Epithelial cell of proximal tubule (primary cell): ENCODE data around the gene SOX8. TPM values are rescaled to one million over a fixed set of nuclear protein-coding genes. Genes with fewer than 3 reads are reported as not detected.

Source experiments
- DNase-seq: peaks from one replicate; pipeline ENCODE4 v3.0.0-alpha.2; 2011; ENCODE audit warnings: low read depth
- H3K4me3 ChIP-seq: 2 replicates; pipeline ENCODE4 v1.5.1; 2011; ENCODE audit warnings: low read depth, mild to moderate bottlenecking, low read length
- total RNA-seq: library from RNA; depleted of rRNA; stranded (reverse); fragments of >200 nt; gene quantifications from 2 replicates; pipeline ENCODE4 v1.2.3, GENCODE V29; 2015
- TF ChIP-seq, protein P1 (sequence below): conservative IDR thresholded peaks from 2 replicates; pipeline ENCODE4 v1.5.1; 2012; ENCODE audit warnings: low read depth, mild to moderate bottlenecking, low read length

SOX8 gene
- total RNA-seq, 1 donor from 2014 or later, result not detected

DNA sequence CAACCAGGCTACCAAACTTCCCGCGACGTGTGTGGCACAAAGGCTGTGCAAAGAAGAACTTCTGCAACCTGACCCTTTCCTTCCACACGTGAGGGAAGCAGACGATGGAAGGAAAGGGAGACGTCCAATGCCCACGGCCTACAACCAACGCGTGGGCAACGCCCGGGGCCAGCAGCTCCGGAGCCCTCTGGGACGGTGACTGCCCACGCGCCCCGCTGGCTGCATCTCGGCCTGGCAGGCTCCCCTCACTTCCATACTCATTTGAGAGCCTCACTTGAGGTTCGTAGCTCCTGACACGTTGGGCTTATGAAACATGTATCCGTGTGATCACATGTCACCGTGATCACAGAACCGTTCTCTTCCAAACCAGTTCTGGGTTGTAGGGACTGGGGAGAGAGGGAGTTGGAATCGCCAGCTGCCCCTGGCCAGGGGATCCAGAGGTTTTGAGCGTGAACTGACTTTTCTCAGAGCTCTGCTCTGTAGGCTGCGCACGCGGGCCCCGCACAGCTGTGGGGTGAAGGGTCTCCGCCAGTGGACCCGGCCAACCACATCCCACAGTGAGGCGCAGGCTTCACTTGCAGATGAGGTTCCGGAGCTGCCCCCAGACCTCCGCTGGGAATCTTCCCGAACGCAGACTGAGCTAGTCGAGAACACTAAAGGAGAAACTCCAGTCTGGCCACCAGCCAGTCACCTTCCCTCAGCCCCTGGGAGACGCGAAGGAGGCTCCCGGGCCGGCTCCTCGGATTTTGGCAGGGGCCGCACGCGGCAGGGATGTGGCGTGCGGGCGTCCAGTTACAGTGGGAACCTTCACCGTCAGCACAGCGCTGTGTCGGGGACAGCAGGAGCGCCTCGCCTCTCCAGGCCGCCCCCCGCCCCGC is 11.8 kb upstream of the SOX8 start:
- TF ChIP-seq, protein P1, sequence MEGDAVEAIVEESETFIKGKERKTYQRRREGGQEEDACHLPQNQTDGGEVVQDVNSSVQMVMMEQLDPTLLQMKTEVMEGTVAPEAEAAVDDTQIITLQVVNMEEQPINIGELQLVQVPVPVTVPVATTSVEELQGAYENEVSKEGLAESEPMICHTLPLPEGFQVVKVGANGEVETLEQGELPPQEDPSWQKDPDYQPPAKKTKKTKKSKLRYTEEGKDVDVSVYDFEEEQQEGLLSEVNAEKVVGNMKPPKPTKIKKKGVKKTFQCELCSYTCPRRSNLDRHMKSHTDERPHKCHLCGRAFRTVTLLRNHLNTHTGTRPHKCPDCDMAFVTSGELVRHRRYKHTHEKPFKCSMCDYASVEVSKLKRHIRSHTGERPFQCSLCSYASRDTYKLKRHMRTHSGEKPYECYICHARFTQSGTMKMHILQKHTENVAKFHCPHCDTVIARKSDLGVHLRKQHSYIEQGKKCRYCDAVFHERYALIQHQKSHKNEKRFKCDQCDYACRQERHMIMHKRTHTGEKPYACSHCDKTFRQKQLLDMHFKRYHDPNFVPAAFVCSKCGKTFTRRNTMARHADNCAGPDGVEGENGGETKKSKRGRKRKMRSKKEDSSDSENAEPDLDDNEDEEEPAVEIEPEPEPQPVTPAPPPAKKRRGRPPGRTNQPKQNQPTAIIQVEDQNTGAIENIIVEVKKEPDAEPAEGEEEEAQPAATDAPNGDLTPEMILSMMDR, result no peak
- DNase-seq, result no peak

DNA sequence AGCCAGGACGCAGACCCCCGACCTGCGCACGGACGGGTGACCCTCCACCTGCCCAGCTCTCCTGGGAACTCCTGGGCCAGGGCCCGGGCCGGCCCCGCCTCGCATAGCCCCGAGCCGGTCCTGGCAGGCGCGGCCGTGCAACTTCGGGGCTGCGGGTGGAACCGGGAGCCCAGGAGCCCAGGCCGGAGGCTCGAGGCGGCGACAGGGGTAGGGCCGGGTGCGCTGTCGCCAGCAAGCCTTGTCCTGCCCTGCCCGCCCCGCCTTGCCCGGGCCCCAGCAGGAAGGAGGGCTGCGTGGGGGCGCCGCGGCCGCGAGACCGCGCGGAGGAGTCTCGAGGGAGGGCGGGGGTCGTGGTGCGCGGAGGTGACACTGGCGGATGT is 11.2 kb upstream of the SOX8 start:
- TF ChIP-seq, protein P1, result no peak
- DNase-seq, result no peak
- H3K4me3 ChIP-seq, result peak overlapping the region; percentile 85

More for the DNA sequence above, 11.8 kb upstream of the SOX8 start:
- H3K4me3 ChIP-seq, result peak overlapping the region; percentile 85

DNA sequence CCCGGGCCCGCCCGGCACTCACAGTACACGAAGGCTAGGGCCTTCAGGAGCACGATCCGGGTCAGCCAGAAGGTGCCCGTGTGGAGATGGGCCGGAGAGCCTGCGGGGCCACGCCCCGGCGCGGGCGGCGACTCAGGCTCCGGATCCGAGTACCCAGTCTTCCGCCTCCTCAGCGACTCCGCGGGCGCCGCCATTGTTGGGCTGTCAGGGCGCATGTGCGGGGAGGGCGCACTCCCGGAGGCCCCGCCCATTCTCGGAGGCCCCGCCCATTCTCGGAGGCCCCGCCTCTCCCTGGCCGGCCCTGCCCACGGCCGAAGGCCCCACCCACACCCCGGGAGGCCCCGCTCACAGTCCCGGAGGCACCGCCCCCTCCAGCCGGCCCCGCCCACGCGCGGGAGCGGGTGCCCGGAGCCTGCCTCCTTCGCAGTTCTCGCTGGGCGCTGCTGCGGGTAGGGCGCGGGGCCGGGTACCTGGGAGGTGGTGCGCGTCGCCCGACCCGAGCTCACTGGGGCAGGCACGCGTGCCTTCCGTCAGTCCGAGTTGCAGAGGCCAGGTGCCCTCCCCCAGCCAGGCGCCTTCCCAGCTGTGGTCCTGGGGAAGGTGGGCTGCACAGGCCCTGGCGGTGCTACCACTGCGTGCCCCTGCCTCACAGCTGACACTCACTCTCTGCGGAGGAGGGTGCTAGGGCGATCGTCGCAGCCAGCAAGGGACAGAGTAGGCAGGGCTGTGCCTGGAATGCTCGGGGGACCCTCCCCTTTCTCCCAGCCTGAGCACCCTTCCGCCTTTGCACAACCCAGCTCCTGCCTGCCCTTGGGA is 10.6 kb upstream of the SOX8 start, which contains the start of gene LMF1:
Gene LMF1 (minus strand): TSS at position 219 of the 816 bp plus-strand sequence. CDS start 4 bp downstream, at position 215.
- TF ChIP-seq, protein P1, result no peak
- H3K4me3 ChIP-seq, result peak within 1 kb of the TSS; percentile 85
- no peak for DNase-seq

DNA sequence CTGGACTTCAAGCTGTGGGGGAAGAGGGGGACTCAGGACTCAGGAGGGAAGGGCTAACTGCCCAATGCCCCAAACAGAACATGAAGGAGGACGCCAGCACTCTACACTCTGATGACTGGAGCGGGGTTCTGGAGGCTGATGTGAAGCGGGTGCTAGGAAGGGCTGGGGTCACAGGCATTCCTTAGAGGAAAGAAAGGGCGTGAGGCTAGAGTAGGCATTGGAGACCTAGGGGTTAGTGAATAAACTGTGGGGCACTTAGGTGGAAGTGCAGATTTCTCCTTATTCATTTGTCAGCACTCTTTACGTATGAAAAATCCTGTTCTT is 10.0 kb upstream of the SOX8 start:
- TF ChIP-seq, protein P1, result no peak
- no peak overlapping the region for H3K4me3 ChIP-seq
- DNase-seq, result no peak

DNA sequence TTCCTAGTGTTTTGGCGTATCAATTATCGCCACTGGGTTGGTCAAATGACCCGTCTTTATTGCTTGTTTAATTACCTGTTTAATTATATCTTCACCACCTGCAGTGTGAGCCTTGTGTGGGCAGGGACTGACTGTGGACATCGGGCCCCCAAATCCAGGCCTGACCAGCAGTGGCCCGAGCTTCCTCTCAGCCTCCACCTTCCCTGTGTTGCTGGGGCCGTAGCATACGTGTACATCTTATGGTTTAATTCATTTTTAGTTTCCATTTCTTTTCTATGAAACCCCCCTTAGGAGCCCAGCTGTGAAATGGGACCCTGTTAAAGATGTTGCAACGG is 9.6 kb upstream of the SOX8 start:
- no peak for DNase-seq
- TF ChIP-seq, protein P1, result no peak
- H3K4me3 ChIP-seq, result no peak overlapping the region

DNA sequence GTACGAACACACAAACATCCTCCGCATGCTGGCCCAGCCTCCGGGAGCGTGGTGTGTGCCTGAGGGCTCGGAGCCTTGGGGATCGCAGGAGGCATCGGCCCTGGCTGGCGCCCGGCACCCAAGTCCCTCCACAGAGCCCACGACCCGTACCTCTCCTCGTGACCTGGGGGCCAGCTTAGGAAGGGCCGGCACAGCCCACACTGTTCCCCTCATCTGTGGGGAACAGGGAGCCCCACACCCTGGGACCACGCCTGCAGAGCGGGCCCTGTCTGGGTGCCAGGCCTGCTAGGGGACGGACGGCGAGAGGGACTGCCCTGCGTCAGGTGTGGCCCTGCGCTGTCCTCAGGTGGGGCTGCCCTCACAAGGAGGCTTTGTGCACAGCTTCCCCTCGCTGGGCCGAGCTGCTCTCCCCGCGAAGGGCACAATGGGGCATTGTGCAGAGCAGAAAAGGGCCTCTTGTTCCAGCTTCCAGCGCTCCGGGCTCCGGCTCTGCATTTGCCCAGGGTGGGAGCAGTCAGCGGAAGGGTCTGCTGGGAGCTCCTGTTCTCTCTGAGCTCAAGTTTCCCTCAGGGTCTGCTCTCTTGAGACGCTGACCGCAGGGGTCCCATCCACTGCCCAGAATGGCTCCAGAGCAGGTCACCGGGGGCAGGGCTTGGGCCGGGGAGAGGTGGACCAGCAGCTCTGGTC is 9.1 kb upstream of the SOX8 start:
- TF ChIP-seq, protein P1, result no peak
- DNase-seq, result no peak
- H3K4me3 ChIP-seq, result no peak overlapping the region
